ENCODE measurements around the gene FDXR. TPM values are rescaled to one million over a fixed set of nuclear protein-coding genes. Genes with fewer than 3 reads are reported as not detected.

Gene FDXR
- total and polyA plus RNA-seq, 9 of the 15 experiments (the other 6 are each of a cell fraction or from before 2014, with no cell fraction given): 0.89 to 70.7 (median 30.9) TPM

DNA sequence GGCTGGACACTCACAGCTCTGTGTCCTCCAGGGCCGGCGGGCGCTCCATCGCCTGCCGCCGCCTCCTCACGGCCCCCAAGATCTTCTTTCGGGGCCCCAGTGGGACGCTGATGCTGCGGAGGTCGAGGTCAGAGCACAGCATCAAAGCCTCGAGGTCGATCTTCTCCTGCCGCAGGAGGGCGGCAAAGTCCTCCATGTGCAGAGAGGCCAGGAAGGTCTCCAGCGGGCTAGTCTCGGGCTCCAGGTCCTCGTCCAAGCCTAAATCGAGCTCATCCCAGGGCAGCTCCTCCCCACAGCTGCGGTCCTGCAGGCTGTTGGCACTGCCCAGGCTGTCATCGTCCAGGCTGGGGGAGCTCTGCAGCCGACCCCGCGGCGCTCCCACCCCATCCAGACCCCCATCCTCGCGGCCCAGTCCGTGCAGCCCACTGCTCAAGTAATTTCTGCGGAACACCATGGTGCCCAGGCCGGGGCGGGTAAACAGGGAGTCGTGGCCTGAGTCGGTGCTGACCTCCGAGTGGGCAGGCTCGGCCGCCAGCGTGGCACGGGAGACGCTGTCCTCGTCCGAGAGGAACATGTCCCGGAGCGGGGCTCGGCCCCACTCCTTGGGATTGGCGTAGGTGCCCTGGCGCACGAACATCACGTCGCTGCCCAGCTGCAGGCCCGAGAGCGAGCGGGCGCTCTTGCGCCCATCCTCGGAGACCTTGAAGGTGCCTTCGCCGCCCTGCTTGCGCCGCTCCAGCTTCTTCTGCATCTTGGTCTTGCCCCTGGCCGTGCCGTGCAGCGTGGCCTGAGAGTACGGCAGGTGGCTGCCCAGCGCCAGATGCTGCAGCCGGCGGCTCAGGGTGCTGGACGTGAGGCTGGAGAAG lies 46.9 kb upstream of the FDXR start (continued):
- TF ChIP-seq JUND (IDR thresholded peaks at IDR 0.05; ENCODE audit: borderline replicate concordance, low read depth, low read length) (no peak), JUND (tag; IDR thresholded peaks at IDR 0.05; ENCODE audit: borderline replicate concordance, low read depth, low read length) (no peak), BRF1 (IDR thresholded peaks at IDR 0.05; ENCODE audit: borderline replicate concordance, extremely low read depth, insufficient read length) (no peak), SOX6 (IDR thresholded peaks at IDR 0.05) (no peak), MAZ (CRISPR knock-in tag; conservative IDR thresholded peaks at IDR 0.05 in 1 of 2, IDR thresholded peaks at IDR 0.05 in 1 of 2) (no peak), RAD21 (CRISPR knock-in tag; conservative IDR thresholded peaks at IDR 0.05 in 1 of 2, IDR thresholded peaks at IDR 0.05 in 1 of 2) (peak in 1 of 2 experiments; percentile 57; a peak in 2 of 4 replicates), SNIP1 (IDR thresholded peaks at IDR 0.05; ENCODE audit: low read depth) (no peak), MECOM (CRISPR knock-in tag; IDR thresholded peaks at IDR 0.05) (no peak), ZNF23 (CRISPR knock-in tag; IDR thresholded peaks at IDR 0.05) (no peak), CHCHD3 (CRISPR knock-in tag; IDR thresholded peaks at IDR 0.05) (no peak), CCAR2 (IDR thresholded peaks at IDR 0.05; ENCODE audit: low read depth, low read length) (no peak), ZNF695 (CRISPR knock-in tag; IDR thresholded peaks at IDR 0.05) (no peak), GATAD2A (IDR thresholded peaks at IDR 0.05) (no peak), NCOA2 (IDR thresholded peaks at IDR 0.05; ENCODE audit: partially characterized antibody in 2 of 2) (no peak), GTF2A2 (tag; IDR thresholded peaks at IDR 0.05) (no peak), SRF (CRISPR knock-in tag; IDR thresholded peaks at IDR 0.05) (no peak), MAFG (tag; conservative IDR thresholded peaks at IDR 0.05) (no peak), NBN (IDR thresholded peaks at IDR 0.05; ENCODE audit: low read depth) (no peak), TBP (optimal IDR thresholded peaks at IDR 0.05; ENCODE audit: low read depth, low read length) (no peak), RFX1 (IDR thresholded peaks at IDR 0.05) (no peak), GTF2E2 (tag; IDR thresholded peaks at IDR 0.05) (no peak)
- TF ChIP-seq, protein P1, sequence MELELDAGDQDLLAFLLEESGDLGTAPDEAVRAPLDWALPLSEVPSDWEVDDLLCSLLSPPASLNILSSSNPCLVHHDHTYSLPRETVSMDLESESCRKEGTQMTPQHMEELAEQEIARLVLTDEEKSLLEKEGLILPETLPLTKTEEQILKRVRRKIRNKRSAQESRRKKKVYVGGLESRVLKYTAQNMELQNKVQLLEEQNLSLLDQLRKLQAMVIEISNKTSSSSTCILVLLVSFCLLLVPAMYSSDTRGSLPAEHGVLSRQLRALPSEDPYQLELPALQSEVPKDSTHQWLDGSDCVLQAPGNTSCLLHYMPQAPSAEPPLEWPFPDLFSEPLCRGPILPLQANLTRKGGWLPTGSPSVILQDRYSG (tag; conservative IDR thresholded peaks at IDR 0.05; ENCODE audit: low read depth): no peak
- TF ChIP-seq, protein P2, sequence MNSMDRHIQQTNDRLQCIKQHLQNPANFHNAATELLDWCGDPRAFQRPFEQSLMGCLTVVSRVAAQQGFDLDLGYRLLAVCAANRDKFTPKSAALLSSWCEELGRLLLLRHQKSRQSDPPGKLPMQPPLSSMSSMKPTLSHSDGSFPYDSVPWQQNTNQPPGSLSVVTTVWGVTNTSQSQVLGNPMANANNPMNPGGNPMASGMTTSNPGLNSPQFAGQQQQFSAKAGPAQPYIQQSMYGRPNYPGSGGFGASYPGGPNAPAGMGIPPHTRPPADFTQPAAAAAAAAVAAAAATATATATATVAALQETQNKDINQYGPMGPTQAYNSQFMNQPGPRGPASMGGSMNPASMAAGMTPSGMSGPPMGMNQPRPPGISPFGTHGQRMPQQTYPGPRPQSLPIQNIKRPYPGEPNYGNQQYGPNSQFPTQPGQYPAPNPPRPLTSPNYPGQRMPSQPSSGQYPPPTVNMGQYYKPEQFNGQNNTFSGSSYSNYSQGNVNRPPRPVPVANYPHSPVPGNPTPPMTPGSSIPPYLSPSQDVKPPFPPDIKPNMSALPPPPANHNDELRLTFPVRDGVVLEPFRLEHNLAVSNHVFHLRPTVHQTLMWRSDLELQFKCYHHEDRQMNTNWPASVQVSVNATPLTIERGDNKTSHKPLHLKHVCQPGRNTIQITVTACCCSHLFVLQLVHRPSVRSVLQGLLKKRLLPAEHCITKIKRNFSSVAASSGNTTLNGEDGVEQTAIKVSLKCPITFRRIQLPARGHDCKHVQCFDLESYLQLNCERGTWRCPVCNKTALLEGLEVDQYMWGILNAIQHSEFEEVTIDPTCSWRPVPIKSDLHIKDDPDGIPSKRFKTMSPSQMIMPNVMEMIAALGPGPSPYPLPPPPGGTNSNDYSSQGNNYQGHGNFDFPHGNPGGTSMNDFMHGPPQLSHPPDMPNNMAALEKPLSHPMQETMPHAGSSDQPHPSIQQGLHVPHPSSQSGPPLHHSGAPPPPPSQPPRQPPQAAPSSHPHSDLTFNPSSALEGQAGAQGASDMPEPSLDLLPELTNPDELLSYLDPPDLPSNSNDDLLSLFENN (IDR thresholded peaks at IDR 0.05; ENCODE audit: low read depth in 2 of 2, low read length in 2 of 2): no peak
- TF ChIP-seq, protein P3, sequence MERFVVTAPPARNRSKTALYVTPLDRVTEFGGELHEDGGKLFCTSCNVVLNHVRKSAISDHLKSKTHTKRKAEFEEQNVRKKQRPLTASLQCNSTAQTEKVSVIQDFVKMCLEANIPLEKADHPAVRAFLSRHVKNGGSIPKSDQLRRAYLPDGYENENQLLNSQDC (CRISPR knock-in tag; IDR thresholded peaks at IDR 0.05): no peak
